ENCODE measurements around the gene EPSTI1. TPM values are rescaled to one million over a fixed set of nuclear protein-coding genes. Genes with fewer than 3 reads are reported as not detected.

Gene EPSTI1
- polyA plus RNA-seq, 1 of the 3 experiments (the other 2 are of a cell fraction): 0.02 TPM

- no peak for TF ChIP-seq RCOR1 (IDR thresholded peaks at IDR 0.05; ENCODE audit: low read length)
Measured at GRCh38 chr13:42926043-42926442, 66.0 kb downstream of the EPSTI1 start (continued).

- WGBS (ENCODE audit: low lambda C conversion rate): 83% methylated on average over 2 of the region's 2 CpGs
- Histone ChIP-seq H3K27me3 (ENCODE audit: insufficient read depth) (no peaks in the 10 kb centered on the region), H3K36me3 (replicated peaks in 1 of 2; ENCODE audit: control insufficient read depth in 1 of 2, insufficient read depth in 2 of 2, low read length in 1 of 2) (no peaks in the 10 kb centered on the region), H3K9me3 (no peaks in the 10 kb centered on the region), H3K4me1 (ENCODE audit: control insufficient read depth in 1 of 2, insufficient read depth in 2 of 2, low read depth in 1 of 2, low read length in 1 of 2) (no peaks in the 10 kb centered on the region), H3K4me3 (ENCODE audit: low read depth in 2 of 2, low read length in 1 of 2) (no peak overlapping the region), H3K27ac (ENCODE audit: low read depth in 2 of 2, low read length in 1 of 2) (no peak overlapping the region), H3K4me2 (no peak overlapping the region), H3K9me2 (no peaks in the 10 kb centered on the region), H2AFZ (ENCODE audit: low read depth) (no peak overlapping the region), H3K79me2 (ENCODE audit: insufficient read depth) (no peaks in the 10 kb centered on the region), H3F3A (replicated peaks; ENCODE audit: insufficient read depth) (no peaks in the 10 kb centered on the region), H4K20me1 (ENCODE audit: insufficient read depth) (no peaks in the 10 kb centered on the region), H3K9ac (no peak overlapping the region)
- POLR2A ChIA-PET: no interaction called here
- TF ChIP-seq RAD21 (IDR thresholded peaks at IDR 0.05; ENCODE audit: low read length): no peak
- TF ChIP-seq ZBTB33 (IDR thresholded peaks at IDR 0.05; ENCODE audit: borderline replicate concordance, low read depth): no peak
- TF ChIP-seq RXRA (IDR thresholded peaks at IDR 0.05; ENCODE audit: borderline replicate concordance, low read depth): no peak
- no peak for TF ChIP-seq FOSL2 (IDR thresholded peaks at IDR 0.05; ENCODE audit: borderline replicate concordance, low read depth)
- no peak for TF ChIP-seq CHD2 (IDR thresholded peaks at IDR 0.05; ENCODE audit: low read length, partially characterized antibody)
- TF ChIP-seq FOXM1 (IDR thresholded peaks at IDR 0.05; ENCODE audit: low read depth): no peak
- TF ChIP-seq TAF1 (IDR thresholded peaks at IDR 0.05; ENCODE audit: borderline replicate concordance, low read depth, low read length): no peak
- TF ChIP-seq TCF12 (IDR thresholded peaks at IDR 0.05): no peak
- no peak for TF ChIP-seq USF1 (IDR thresholded peaks at IDR 0.05; ENCODE audit: borderline replicate concordance, low read depth)
- TF ChIP-seq CTCF (IDR thresholded peaks at IDR 0.05): no peak
- TF ChIP-seq NFIC (IDR thresholded peaks at IDR 0.05; ENCODE audit: borderline replicate concordance): no peak
- TF ChIP-seq SIN3A (IDR thresholded peaks at IDR 0.05; ENCODE audit: borderline replicate concordance, low read depth, low read length): no peak
- no peak for TF ChIP-seq POLR2AphosphoS5 (IDR thresholded peaks at IDR 0.05; ENCODE audit: low read depth, low read length)
- CTCF ChIA-PET: interaction anchor here (1.0 kb wide), 1 partner anchor 44 kb away, joined by 4 read pairs; no protein-coding TSS in a partner anchor
- DNase-seq: no peak
Measured at GRCh38 chr13:42925626-42926025, 66.4 kb downstream of the EPSTI1 start.
